GM18499 (cell line): ENCODE results near the gene CDH23.

ENCODE experiments used
- ATAC-seq: cut with Tn5 transposase; IDR thresholded peaks from one replicate; pipeline ENCODE4 v1.9.1; 2021; ENCODE audit warnings: moderate number of reproducible peaks; ENCODE audit not compliant: insufficient read depth, unreplicated experiment

The CDH23 gene

GRCh38 chr10:71413581-71413980, 16.9 kb downstream of the CDH23 start:
- ATAC-seq = no peak

GRCh38 chr10:71414359-71414758, 17.6 kb downstream of the CDH23 start:
- no peak for ATAC-seq

GRCh38 chr10:71419002-71419540, 22.4 kb downstream of the CDH23 start:
- ATAC-seq = no peak

GRCh38 chr10:71419750-71420149, 23.0 kb downstream of the CDH23 start:
- ATAC-seq = no peak

- no peak for ATAC-seq
Measured at GRCh38 chr10:71421075-71421434, 24.3 kb downstream of the CDH23 start.

GRCh38 chr10:71423250-71423649, 26.5 kb downstream of the CDH23 start:
- ATAC-seq = no peak

GRCh38 chr10:71423901-71424300, 27.2 kb downstream of the CDH23 start:
- ATAC-seq = no peak

GRCh38 chr10:71424496-71425194, 27.9 kb downstream of the CDH23 start:
- no peak for ATAC-seq

- ATAC-seq = no peak
Measured at GRCh38 chr10:71426058-71426605, 29.4 kb downstream of the CDH23 start.

GRCh38 chr10:71427246-71427645, 30.5 kb downstream of the CDH23 start:
- ATAC-seq = no peak

- ATAC-seq = no peak
Measured at GRCh38 chr10:71429304-71429703, 32.6 kb downstream of the CDH23 start.

GRCh38 chr10:71429929-71430328, 33.2 kb downstream of the CDH23 start:
- ATAC-seq = no peak

- ATAC-seq = no peak
Measured at GRCh38 chr10:71431239-71432100, 34.8 kb downstream of the CDH23 start.

- no peak for ATAC-seq
Measured at GRCh38 chr10:71432101-71432905, 35.6 kb downstream of the CDH23 start.

GRCh38 chr10:71432956-71433767, 36.4 kb downstream of the CDH23 start:
- no peak for ATAC-seq

GRCh38 chr10:71433768-71434744, 37.3 kb downstream of the CDH23 start:
- no peak for ATAC-seq

- no peak for ATAC-seq
Measured at GRCh38 chr10:71434760-71435394, 38.2 kb downstream of the CDH23 start.
